Vagina (tissue), 2 donors: ENCODE data around the gene PRKCI. TPM values are rescaled to one million over a fixed set of nuclear protein-coding genes. Genes with fewer than 3 reads are reported as not detected.

Experiments used
- DNase-seq, 2 donors: peaks; one replicate each; pipeline ENCODE4 v3.0.0-alpha.2; 2017; ENCODE audit errors: extremely low spot score in 2 of 2
- H3K27ac ChIP-seq: fragments of 200-600 bp; sonication (generic); one replicate; pipeline ENCODE4 v1.5.1; 2019
- H3K27me3 ChIP-seq: fragments of 200-600 bp; sonication (generic); one replicate; pipeline ENCODE4 v1.5.1; 2019
- H3K36me3 ChIP-seq, 2 donors: fragments of 200-600 bp; sonication (generic); one replicate each; pipeline ENCODE4 v1.5.1; 2017 to 2019
- H3K4me1 ChIP-seq: fragments of 200-600 bp; sonication (generic); one replicate; pipeline ENCODE4 v1.5.1; 2019
- H3K4me3 ChIP-seq, 2 donors: fragments of 200-600 bp; sonication (generic); 1 replicate in 1 of 2; 2 replicates in 1 of 2; pipeline ENCODE4 v1.5.1; 2016 to 2019
- H3K9me3 ChIP-seq: fragments of 200-600 bp; sonication (generic); one replicate; pipeline ENCODE4 v1.5.1; 2019
- CTCF ChIP-seq, 3 experiments: fragments of 450-650 bp in 2 of 3; fragments of 200-600 bp in 1 of 3; sonication (generic) in 1 of 3; IDR thresholded peaks; one replicate each; pipeline ENCODE4 v1.5.1; 2017 to 2019; ENCODE audit warnings: antibody characterized with exemption in 3 of 3, mild to moderate bottlenecking in 2 of 3, moderate library complexity in 2 of 3
- POLR2A ChIP-seq, 2 donors: fragments of 450-650 bp; IDR thresholded peaks; one replicate each; pipeline ENCODE4 v1.6.1; 2017; ENCODE audit warnings: antibody characterized with exemption in 2 of 2, mild to moderate bottlenecking in 2 of 2, moderate library complexity in 2 of 2
- POLR2AphosphoS5 ChIP-seq, 2 donors: sonication (generic); formaldehyde crosslinking; IDR thresholded peaks; one replicate each; pipeline ENCODE4 v1.9.0; 2017; ENCODE audit warnings: antibody characterized with exemption in 2 of 2, mild to moderate bottlenecking in 2 of 2, low read depth in 1 of 2; ENCODE audit not compliant: insufficient read depth in 1 of 2
- intact Hi-C: fragments of 100-400 bp; cut with DNase I; formaldehyde crosslinking; loops from one replicate; pipeline ENCODE4 v1.15.1; 2023
- total RNA-seq: library from RNA; depleted of rRNA; stranded (reverse); fragments of >200 nt; gene quantifications from one replicate; pipeline ENCODE4 v1.2.3, GENCODE V29; 2016

PRKCI gene
- total RNA-seq, 1 donor from 2014 or later, result 33.9 TPM

- Histone ChIP-seq H3K4me3 (no peak overlapping the region), H3K27me3 (no peaks in the 10 kb centered on the region), H3K9me3 (no peaks in the 10 kb centered on the region), H3K36me3 (no peaks in the 10 kb centered on the region), H3K27ac (no peak overlapping the region), H3K4me1 (no peaks in the 10 kb centered on the region)
- no peak for TF ChIP-seq CTCF (IDR thresholded peaks at IDR 0.05)
- TF ChIP-seq POLR2A (IDR thresholded peaks at IDR 0.05), result no peak
- TF ChIP-seq POLR2AphosphoS5 (IDR thresholded peaks at IDR 0.05; ENCODE audit: insufficient read depth in 1 of 2, low read depth in 1 of 2), result no peak
- intact Hi-C loops, result no loop called here
- no peak for DNase-seq
Measured at GRCh38 chr3:170247875-170248274, 25.7 kb downstream of the PRKCI start.

DNA sequence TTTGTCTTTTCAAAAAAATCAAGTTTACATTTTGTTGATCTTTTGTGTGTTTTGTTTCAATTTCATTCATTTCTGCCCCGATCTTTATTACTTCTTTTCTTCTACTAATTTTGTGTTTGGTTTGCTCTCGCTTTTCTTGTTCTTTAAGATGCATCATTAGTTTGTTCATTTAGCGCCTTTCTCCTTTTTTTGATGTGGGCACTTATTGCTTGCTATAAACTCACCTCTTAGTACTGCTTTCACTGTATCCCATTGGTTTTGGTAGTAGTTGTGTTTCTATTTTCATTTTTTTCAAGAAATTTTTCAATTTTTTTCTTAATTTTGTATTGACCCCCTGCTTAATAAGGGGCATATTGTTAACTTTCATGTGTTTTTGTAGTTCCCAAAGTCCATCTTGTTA lies 34.4 kb downstream of the PRKCI start:
- intact Hi-C loops, result no loop called here
- no peaks in the 10 kb centered on the region for H3K27me3 ChIP-seq
- no peak for DNase-seq
- no peaks in the 10 kb centered on the region for H3K4me1 ChIP-seq
- TF ChIP-seq POLR2A (IDR thresholded peaks at IDR 0.05), result no peak
- no peak for TF ChIP-seq POLR2AphosphoS5 (IDR thresholded peaks at IDR 0.05; ENCODE audit: insufficient read depth in 1 of 2, low read depth in 1 of 2)
- TF ChIP-seq CTCF (IDR thresholded peaks at IDR 0.05), result no peak
- H3K4me3 ChIP-seq, result no peak overlapping the region
- H3K36me3 ChIP-seq, result peaks cover 0 to 16% of the 10 kb centered on the region in 2 donors
- no peaks in the 10 kb centered on the region for H3K9me3 ChIP-seq
- no peak overlapping the region for H3K27ac ChIP-seq

DNA sequence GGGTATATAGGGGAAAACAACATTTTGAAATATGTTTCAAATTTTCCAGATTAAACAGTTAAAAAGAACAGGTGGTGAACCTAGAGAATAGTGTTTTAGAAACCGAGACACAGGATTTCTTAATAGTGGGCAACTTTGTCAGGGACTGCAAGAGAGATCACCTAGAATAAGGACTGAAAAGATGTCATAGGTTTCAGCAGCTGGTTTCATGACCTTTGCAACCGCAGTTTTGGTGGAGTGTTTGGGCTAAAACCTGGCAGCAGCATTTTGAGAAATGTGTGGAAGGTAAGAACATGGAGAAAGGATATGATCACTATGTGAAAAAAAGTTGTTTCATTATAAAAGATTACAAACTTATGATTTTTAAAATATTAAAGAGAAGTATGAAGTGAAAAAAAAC lies 34.9 kb downstream of the PRKCI start:
- no peak for DNase-seq
- intact Hi-C loops, result no loop called here
- peaks cover 0 to 16% of the 10 kb centered on the region in 2 donors for H3K36me3 ChIP-seq
- no peaks in the 10 kb centered on the region for H3K4me1 ChIP-seq
- TF ChIP-seq POLR2AphosphoS5 (IDR thresholded peaks at IDR 0.05; ENCODE audit: insufficient read depth in 1 of 2, low read depth in 1 of 2) (no peak), CTCF (IDR thresholded peaks at IDR 0.05) (no peak)
- no peaks in the 10 kb centered on the region for H3K9me3 ChIP-seq
- H3K27me3 ChIP-seq, result no peaks in the 10 kb centered on the region
- H3K4me3 ChIP-seq, result no peak overlapping the region
- H3K27ac ChIP-seq, result no peak overlapping the region

DNA sequence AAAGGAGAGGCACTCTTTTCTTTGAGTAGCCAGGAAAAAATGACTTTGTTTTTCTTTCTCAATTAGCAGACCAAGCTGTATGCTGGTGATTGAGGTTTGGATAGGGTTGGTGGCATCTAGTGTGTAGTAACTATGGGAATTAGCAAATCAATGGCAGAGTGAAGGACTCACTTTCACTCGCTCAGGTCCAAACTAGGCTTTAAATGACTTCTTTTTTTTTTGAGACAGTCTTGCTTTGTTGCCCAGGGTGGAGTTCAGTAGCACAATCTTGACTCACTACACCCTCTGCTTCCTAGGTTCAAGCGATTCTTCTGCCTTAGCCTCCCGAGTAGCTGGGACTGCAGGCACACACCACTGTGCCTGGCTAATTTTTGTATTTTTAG lies 35.9 kb downstream of the PRKCI start:
- Histone ChIP-seq H3K4me3 (no peak overlapping the region), H3K4me1 (no peaks in the 10 kb centered on the region), H3K9me3 (no peaks in the 10 kb centered on the region), H3K27me3 (no peaks in the 10 kb centered on the region), H3K36me3 (peaks cover 0 to 16% of the 10 kb centered on the region in 2 donors), H3K27ac (no peak overlapping the region)
- no peak for DNase-seq
- no peak for TF ChIP-seq POLR2A (IDR thresholded peaks at IDR 0.05)
- no peak for TF ChIP-seq CTCF (IDR thresholded peaks at IDR 0.05)
- no peak for TF ChIP-seq POLR2AphosphoS5 (IDR thresholded peaks at IDR 0.05; ENCODE audit: insufficient read depth in 1 of 2, low read depth in 1 of 2)
- intact Hi-C loops, result no loop called here

GRCh38 chr3:170259907-170260306 lies 37.7 kb downstream of the PRKCI start:
- Histone ChIP-seq H3K27ac (no peak overlapping the region), H3K4me3 (no peak overlapping the region), H3K27me3 (no peaks in the 10 kb centered on the region), H3K36me3 (peaks cover 0 to 28% of the 10 kb centered on the region in 2 donors), H3K4me1 (no peaks in the 10 kb centered on the region), H3K9me3 (no peaks in the 10 kb centered on the region)
- no peak for DNase-seq
- intact Hi-C loops, result no loop called here
- TF ChIP-seq POLR2AphosphoS5 (IDR thresholded peaks at IDR 0.05; ENCODE audit: insufficient read depth in 1 of 2, low read depth in 1 of 2) (no peak), POLR2A (IDR thresholded peaks at IDR 0.05) (no peak), CTCF (IDR thresholded peaks at IDR 0.05) (no peak)
